CD4-positive, alpha-beta T cell treated with Interleukin-15 for 1 hour (primary cell): ENCODE measurements around the gene PSMG2.
"Not testable (repeated sequence)": the region's sequence is repeated elsewhere in the genome, so short reads cannot be mapped to it uniquely, and the experiment has no call there.

Experiments
- DNase-seq: peaks from one replicate; pipeline ENCODE4 v3.0.0-alpha.2; 2020

The PSMG2 gene

GRCh38 chr18:12726331-12726730 is 23.5 kb downstream of the PSMG2 start:
- DNase-seq = no peak

- peak; percentile 35 for DNase-seq
Measured at GRCh38 chr18:12726774-12727550, 24.1 kb downstream of the PSMG2 start.

DNA sequence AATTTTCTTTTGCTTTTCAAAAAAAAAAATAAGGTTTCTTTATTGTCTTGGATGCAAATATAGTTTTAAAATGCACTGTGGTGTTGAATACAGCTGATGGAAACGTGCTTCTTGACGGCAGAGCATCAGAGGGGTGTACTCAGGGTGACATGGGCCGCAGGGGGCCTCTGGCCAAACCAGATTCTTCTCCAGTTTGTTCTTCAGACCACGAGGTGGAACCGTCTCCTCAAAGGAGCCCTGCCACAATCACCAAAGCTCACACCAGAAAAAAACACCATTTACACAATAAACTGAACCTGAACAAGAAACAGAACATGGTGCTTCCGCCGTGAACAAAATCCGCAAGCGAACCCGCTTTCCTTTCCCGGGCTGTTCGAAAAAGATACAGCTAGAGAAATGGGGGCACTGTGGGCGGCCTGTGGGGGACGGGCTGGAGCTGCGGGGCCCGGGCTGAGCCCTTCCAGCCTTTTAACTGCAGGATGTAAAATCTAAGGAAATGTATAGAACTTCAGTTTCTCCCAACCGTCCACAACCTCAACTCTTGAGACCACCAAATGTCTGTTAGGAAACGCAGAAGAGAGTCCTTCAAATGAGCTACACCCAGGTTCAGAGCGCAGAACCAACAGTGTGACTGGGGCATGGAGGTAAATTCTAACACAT is 34.5 kb downstream of the PSMG2 start:
- DNase-seq = no peak

GRCh38 chr18:12741351-12741750 is 38.5 kb downstream of the PSMG2 start:
- no peak for DNase-seq

- no peak for DNase-seq
Measured at GRCh38 chr18:12742453-12742852, 39.6 kb downstream of the PSMG2 start.

DNA sequence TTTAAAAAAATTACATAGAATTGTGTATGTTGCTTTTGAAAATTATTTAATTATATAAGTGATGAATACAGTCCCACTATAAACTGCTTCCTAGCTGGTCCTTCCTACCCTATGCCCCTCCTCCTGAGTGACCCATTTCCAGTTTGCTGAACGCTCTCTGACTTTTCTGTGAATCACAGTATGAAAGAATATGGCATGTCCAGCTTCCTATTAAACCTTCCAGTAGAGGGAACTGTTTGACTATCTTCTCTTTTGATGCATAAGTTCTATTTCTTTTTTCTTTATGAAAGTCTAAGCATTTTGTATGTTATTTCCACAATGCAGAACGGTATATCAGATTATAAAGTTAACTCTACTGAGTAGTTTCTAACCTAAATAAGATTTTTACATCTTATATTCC is 41.3 kb downstream of the PSMG2 start:
- no peak for DNase-seq

GRCh38 chr18:12745095-12745795 is 42.4 kb downstream of the PSMG2 start:
- DNase-seq = no peak

- DNase-seq = no peak
Measured at GRCh38 chr18:12747530-12748315, 44.9 kb downstream of the PSMG2 start.

DNA sequence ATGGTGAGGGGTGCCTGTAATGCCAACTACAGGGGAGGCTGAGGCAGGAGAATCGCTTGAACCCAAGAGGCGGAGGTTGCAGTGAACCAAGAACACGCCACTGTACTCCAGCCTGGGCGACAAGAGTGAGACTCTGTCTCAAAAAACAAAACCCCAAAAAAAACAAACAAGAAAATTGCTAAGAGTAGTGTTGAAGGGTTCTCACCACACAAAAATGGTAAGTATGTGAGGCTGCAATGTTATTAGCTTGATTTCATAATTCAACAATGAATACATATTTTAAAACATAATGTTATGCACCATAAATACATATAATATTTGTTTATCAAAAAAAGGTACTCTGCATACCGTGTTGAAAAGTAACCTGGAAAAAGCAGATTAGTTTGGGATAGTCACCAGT is 45.8 kb downstream of the PSMG2 start:
- no peak for DNase-seq

DNA sequence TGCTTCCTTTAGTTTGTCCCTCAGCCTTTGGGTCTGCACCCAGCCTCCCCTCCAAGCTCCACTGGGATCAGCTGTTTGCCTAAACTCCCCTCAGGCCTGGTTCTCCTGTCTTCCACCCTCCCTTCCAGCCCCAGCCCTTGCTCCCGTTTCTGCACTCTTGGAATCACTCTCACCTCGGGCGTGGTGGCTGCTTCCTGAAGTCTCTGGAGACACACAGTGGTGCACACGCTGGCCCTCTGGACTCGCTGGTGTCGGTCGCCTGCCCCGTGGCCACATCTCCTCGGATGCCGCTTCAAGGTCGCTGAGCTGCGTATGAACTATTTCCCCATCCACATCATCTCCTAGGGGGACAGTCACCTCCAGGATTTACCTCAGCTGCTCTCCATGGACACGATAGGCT is 46.3 kb downstream of the PSMG2 start:
- DNase-seq = no peak

GRCh38 chr18:12750076-12750714 is 47.4 kb downstream of the PSMG2 start:
- DNase-seq = peak; percentile 24

GRCh38 chr18:12750715-12751502 is 48.1 kb downstream of the PSMG2 start:
- no peak for DNase-seq

DNA sequence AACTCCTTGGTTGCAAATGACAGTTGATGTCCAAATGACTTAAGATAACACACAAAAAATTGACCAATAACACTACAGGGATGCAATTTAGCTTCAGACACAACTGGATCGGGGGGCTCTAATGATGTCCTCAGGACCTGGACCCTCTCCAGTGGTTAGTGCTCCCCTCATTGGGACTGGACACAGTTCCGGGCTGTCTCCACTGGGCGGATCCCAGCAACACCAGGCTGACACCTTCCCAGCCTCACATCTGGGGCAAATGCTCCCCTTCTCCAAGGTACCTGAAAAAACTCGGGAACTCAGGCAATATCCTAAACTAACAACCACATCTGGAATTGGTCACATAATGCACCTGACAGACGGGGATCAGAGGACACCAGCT is 48.7 kb downstream of the PSMG2 start:
- DNase-seq = no peak

- no peak for DNase-seq
Measured at GRCh38 chr18:12751891-12752290, 49.0 kb downstream of the PSMG2 start.

- no peak for DNase-seq
Measured at GRCh38 chr18:12754511-12754910, 51.7 kb downstream of the PSMG2 start.

- DNase-seq = not testable (repeated sequence)
Measured at GRCh38 chr18:12755606-12756005, 52.8 kb downstream of the PSMG2 start.

GRCh38 chr18:12756619-12757239 is 53.9 kb downstream of the PSMG2 start:
- DNase-seq = not testable (repeated sequence)

DNA sequence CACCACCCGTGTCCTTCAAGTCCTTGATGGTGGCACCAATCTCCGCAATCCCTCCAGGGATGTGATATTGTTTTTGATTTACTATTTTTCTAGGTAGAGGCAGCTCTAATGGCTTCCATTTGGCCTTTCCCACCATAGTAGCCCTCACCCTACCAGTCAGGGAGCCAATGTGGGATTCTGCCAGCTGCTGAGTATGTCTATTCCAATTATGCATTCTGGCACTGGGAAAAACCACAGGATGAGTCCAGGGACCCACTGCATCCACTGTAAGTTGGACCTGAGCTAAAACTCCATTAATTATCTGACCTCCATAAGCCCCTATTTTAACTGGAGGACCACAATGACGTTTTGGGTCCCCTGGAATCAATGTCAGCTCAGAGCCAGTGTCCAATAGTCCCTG is 55.7 kb downstream of the PSMG2 start:
- DNase-seq = not testable (repeated sequence)

GRCh38 chr18:12765126-12765525 is 62.3 kb downstream of the PSMG2 start:
- DNase-seq = no peak

DNA sequence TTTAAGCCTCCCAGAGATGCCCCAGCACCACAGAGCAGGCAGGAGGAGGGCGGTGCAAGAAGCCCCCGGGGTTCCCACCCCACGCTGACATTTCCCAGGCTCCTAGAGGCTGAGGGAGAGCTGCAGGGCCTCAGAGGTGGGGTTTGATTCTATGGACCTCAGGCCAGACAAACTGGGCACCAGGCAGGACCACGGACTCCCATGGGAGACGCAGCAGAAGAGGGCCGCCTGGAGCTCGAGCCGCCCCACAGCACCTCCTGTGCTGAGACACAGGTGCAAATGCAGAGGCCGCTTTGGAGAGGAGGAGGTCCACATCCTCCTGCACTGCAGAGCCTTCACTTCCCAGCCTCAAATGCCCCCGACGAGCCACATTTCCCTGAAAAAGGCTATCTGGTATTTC is 62.7 kb downstream of the PSMG2 start:
- no peak for DNase-seq

- no peak for DNase-seq
Measured at GRCh38 chr18:12766986-12767433, 64.2 kb downstream of the PSMG2 start.
